Kidney epithelial cell (primary cell): Measurements from ENCODE around the gene AFF1. TPM values are rescaled to one million over a fixed set of nuclear protein-coding genes. Genes with fewer than 3 reads are reported as not detected.
"Not testable (repeated sequence)": the region's sequence is repeated elsewhere in the genome, so short reads cannot be mapped to it uniquely, and the experiment has no call there.

Experiments used
- DNase-seq: peaks from one replicate; pipeline ENCODE4 v3.0.0-alpha.2; 2010; ENCODE audit warnings: low read depth
- H3K27me3 ChIP-seq: 2 replicates; pipeline ENCODE4 v1.6.0; 2011; ENCODE audit warnings: low read length; ENCODE audit not compliant: control insufficient read depth, insufficient read depth
- H3K36me3 ChIP-seq: 2 replicates; pipeline ENCODE4 v1.5.1; 2011; ENCODE audit warnings: low read length; ENCODE audit not compliant: control insufficient read depth, insufficient read depth
- H3K4me3 ChIP-seq: 2 replicates; pipeline ENCODE4 v1.5.1; 2011; ENCODE audit warnings: low read depth, mild to moderate bottlenecking, control low read depth, low read length
- total RNA-seq: library from RNA; depleted of rRNA; stranded (reverse); fragments of >200 nt; gene quantifications from 2 replicates; pipeline ENCODE4 v1.2.3, GENCODE V29; 2015
- TF ChIP-seq, protein P1 (sequence below): IDR thresholded peaks from 2 replicates; pipeline ENCODE4 v1.5.1; 2011; ENCODE audit warnings: mild to moderate bottlenecking, moderate library complexity, low read length, control low read depth, inconsistent platforms; ENCODE audit not compliant: insufficient read depth, poor library complexity, severe bottlenecking

The AFF1 gene
- total RNA-seq, 1 donor from 2014 or later, result 16.9 TPM

DNA sequence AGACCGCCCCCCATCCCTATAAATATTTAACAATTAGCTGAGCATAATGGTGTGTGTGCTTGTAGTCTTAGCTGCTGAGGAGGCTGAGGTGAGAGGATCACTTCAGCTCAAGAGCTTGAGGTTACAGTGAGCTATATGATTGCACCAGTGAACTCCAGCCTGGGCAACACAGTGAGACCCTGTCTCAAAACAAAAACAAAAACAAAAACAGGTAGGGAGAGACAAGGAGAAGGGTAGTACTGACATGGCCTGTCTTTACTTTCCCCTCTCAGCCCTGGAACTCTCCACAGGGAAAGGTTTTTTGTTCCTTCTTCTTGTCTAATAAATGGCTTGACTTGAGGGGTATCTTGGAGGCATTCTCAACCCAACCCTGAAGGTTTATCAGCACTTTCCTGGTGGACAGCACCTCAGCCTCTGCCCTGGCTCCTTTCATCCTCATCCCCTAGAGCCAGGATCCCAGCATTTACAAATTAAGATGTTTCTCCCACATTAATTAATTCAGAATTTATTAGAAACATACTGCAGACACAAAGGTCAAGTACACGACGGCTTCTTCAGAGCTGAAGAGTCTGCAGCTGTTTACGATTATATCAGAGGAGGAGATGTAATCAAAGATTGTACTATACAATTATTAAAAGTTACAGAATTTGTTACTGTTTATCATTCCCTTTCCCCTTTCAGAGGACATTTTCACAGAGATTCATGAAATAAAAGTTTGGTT is 131.8 kb downstream of the AFF1 start:
- no peak for DNase-seq
- no peaks in the 10 kb centered on the region for H3K27me3 ChIP-seq
- no peaks in the 10 kb centered on the region for H3K36me3 ChIP-seq
- no peak overlapping the region for H3K4me3 ChIP-seq
- TF ChIP-seq, protein P1, sequence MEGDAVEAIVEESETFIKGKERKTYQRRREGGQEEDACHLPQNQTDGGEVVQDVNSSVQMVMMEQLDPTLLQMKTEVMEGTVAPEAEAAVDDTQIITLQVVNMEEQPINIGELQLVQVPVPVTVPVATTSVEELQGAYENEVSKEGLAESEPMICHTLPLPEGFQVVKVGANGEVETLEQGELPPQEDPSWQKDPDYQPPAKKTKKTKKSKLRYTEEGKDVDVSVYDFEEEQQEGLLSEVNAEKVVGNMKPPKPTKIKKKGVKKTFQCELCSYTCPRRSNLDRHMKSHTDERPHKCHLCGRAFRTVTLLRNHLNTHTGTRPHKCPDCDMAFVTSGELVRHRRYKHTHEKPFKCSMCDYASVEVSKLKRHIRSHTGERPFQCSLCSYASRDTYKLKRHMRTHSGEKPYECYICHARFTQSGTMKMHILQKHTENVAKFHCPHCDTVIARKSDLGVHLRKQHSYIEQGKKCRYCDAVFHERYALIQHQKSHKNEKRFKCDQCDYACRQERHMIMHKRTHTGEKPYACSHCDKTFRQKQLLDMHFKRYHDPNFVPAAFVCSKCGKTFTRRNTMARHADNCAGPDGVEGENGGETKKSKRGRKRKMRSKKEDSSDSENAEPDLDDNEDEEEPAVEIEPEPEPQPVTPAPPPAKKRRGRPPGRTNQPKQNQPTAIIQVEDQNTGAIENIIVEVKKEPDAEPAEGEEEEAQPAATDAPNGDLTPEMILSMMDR, result no peak

DNA sequence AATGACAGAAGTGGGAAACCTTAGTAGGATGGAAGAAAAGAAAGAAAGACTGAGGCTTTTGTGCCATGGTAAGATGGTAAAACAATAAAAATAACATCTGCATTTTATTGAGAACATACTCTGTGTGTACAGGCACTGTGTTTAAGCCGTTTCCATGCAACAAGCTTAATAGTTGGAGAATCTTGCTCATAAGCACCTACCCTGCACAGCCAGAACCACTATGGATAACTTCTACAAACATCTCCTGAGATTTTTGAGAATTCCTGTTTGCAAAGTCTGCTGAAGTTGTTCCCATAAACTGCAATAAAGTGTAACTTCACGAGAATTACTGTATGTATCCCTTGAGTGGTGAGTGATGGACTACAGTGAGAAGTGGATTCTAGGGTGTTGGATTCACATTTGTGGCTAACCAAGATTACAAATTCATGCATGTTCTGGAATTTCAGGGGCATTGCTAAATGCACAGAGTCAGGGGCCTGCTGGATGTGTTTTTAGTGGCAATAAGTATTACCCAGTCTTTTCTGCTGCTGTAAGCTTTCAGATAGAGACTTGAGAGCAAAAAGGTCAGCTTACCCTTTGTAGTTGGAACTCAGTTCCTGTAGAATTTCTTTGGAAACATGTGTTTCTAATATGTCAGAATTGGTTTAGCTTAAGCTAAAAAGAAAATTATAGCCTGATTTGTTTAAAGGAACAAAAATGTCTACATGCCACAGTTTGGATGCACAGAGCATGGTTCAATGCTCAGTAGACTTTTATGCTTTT is 132.5 kb downstream of the AFF1 start:
- Histone ChIP-seq H3K36me3 (no peaks in the 10 kb centered on the region), H3K27me3 (no peaks in the 10 kb centered on the region), H3K4me3 (no peak overlapping the region)
- DNase-seq, result no peak
- TF ChIP-seq, protein P1, result no peak

DNA sequence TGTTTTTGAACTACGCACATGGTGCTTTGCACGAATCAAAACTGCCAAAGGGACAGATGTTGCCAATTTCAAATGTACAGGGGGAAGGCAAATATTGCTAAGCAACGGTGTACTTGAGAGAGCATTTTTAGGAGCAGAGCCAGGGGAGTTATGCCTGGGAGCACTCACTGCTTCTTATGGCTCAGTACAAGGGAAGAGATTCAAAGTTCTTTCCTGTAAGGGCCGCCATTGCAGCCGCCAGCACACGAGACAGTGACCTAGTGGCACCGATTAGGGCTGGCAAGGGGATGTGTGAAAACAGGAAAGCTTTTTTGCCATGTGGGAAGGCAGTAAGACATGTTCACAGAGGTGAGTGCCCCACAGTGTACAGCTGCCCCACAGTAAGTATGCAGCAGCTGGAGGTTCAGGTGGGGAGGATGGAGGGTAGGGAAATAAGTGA is 133.8 kb downstream of the AFF1 start:
- DNase-seq, result no peak
- H3K36me3 ChIP-seq, result no peaks in the 10 kb centered on the region
- no peaks in the 10 kb centered on the region for H3K27me3 ChIP-seq
- TF ChIP-seq, protein P1, result no peak
- no peak overlapping the region for H3K4me3 ChIP-seq

DNA sequence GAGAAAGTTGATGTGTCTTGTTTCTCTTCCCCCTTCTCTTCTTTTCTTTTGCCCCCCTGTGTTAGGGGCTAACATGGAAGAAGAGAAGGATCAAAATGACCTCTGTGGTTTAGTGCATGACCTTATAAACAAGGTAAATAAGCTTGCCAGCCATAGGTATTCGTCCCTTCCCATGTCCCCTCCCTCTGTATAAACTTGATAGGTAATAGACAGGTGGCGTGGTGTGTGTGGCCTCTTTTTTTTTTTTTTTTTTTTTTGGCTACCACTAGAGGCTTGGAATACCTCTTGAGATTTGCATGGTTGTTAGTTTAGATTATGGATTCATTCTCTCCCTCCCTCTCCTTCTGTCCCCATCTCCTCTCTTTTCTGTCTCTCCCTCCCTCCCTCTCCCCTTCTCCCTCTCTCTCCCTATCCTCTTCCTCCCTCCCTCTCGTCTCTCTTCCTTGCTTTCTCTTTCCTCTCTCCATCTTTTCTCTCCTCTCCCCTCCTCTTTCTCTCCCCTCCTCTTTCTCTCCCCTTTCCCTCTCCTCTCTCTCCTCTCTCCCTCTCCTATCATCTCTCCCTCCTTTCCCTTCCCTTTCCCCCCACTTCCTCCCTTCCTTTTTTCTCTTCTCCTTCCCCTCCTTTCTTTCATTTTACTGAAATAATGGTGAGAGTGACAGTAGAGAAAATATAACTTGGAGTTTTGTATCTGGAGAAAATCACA is 134.4 kb downstream of the AFF1 start:
- Histone ChIP-seq H3K36me3 (no peaks in the 10 kb centered on the region), H3K4me3 (no peak overlapping the region), H3K27me3 (no peaks in the 10 kb centered on the region)
- no peak for DNase-seq
- TF ChIP-seq, protein P1, result no peak

DNA sequence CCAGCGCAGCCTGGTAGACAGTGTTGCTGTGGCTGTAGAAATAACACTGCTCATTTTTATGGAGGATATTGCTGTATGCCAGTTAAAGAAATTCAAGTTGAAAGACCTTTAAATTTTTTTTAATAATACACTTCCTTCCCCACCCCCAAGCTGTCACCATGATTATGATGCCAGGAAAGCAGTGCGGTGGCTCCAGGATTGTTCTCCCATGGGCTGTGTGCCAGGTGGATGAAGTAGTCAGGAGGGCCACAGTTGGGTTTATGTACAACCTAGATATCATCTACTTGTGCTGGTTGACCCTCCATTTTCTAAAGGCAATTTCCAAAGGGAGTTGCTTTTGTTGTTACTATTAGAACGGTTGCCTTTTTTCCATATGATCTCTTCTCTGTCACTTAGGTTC is 136.6 kb downstream of the AFF1 start:
- no peaks in the 10 kb centered on the region for H3K27me3 ChIP-seq
- no peak overlapping the region for H3K4me3 ChIP-seq
- no peak for DNase-seq
- TF ChIP-seq, protein P1, result no peak
- no peaks in the 10 kb centered on the region for H3K36me3 ChIP-seq

DNA sequence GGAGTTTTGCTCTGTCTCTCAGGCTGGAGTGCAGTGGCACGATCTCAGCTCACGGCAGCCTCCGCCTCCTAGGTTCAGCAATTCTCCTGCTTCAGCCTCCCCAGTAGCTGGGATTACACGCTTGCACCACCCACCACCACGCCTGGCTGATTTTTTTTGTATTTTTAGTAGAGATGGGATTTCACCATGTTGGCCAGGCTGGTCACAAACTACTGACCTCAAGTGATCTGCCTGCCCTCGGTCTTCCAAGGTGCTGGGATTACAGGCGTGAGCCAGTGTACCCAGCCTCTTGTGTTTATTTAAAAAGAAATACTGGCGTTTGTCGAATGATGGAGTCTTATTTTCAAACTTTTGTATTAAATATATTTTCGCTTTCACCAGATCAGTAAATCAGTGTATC is 137.7 kb downstream of the AFF1 start:
- not testable (repeated sequence) for H3K4me3 ChIP-seq, H3K27me3 ChIP-seq, H3K36me3 ChIP-seq, DNase-seq
